K562 (cell line): ENCODE data around the gene NIN. TPM values are rescaled to one million over a fixed set of nuclear protein-coding genes. Genes with fewer than 3 reads are reported as not detected.

Experiments used
- ATAC-seq: fragments of 200-7000 bp; cut with Tn5 transposase; 3 replicates; pipeline ENCODE4 v1.9.1; 2020; ENCODE audit warnings: moderate library complexity
- BruUV-seq: library from RNA; stranded (reverse); fragments of 400-500 nt; replicated peaks from 2 replicates; lab custom pipeline; 2021; lab: Mats Ljungman, UMichigan
- CTCF ChIA-PET: fragments of 300-600 bp; formaldehyde crosslinking; extraction: SDS; loops from one replicate; lab custom pipeline; 2021; ENCODE audit warnings: low intra/inter-chr PET ratio; lab: Yijun Ruan, JAX
- POLR2A ChIA-PET: fragments of 300-600, 350-650 bp; sonication (Branson Sonifier 250); formaldehyde crosslinking; extraction: SDS; loops from one replicate; lab custom pipeline; 2021; ENCODE audit warnings: antibody characterized with exemption, inconsistent platforms; lab: Yijun Ruan, JAX
- DNase-seq, 4 experiments: peaks; one replicate each; pipeline versions ENCODE4 v3.0.0 to v3.0.0-alpha.2; 2011 to 2018; ENCODE audit warnings: low spot score in 3 of 4, mixed read lengths in 3 of 4; ENCODE audit errors: extremely low read depth in 1 of 4
- FAIRE-seq: peaks from 2 replicates; lab custom pipeline; 2011; peaks lifted over from hg19 to GRCh38; lab: Jason Lieb, UNC
- H2AFZ ChIP-seq: 2 replicates; pipeline ENCODE4 v1.6.0; 2011; ENCODE audit warnings: low read depth, low read length, control low read depth, inconsistent platforms
- H3K27ac ChIP-seq: fragments of 200-600 bp; 3 replicates; pipeline ENCODE4 v1.8.0; 2011; ENCODE audit warnings: low read depth, mild to moderate bottlenecking, control low read depth, inconsistent platforms, low read length, moderate library complexity, mixed read lengths; ENCODE audit errors: extremely low read depth
- H3K27me3 ChIP-seq, 2 experiments: fragments of 300-600 bp in 1 of 2; 2 replicates in 1 of 2; 3 replicates in 1 of 2; pipeline versions ENCODE4 v1.6.0 to v1.8.0; 2011; ENCODE audit warnings: inconsistent platforms in 2 of 2, low read length in 2 of 2, mild to moderate bottlenecking in 1 of 2, mixed read lengths in 1 of 2, moderate library complexity in 1 of 2; ENCODE audit not compliant: control insufficient read depth in 2 of 2, insufficient read depth in 2 of 2
- H3K36me3 ChIP-seq: fragments of 300-600 bp; 3 replicates; pipeline ENCODE4 v1.8.0; 2011; ENCODE audit warnings: mild to moderate bottlenecking, low read length, inconsistent platforms; ENCODE audit not compliant: control insufficient read depth, insufficient read depth
- H3K4me1 ChIP-seq, 2 experiments: fragments of 200-600 bp in 1 of 2; replicated peaks in 1 of 2; 2 replicates in 1 of 2; 3 replicates in 1 of 2; pipeline versions ENCODE4 v1.5.1 to v1.8.0; 2011; ENCODE audit warnings: inconsistent platforms in 2 of 2, low read length in 2 of 2, mild to moderate bottlenecking in 1 of 2, mixed read lengths in 1 of 2, moderate library complexity in 1 of 2; ENCODE audit not compliant: control insufficient read depth in 2 of 2, insufficient read depth in 2 of 2
- H3K4me2 ChIP-seq: 2 replicates; pipeline ENCODE4 v1.6.1; 2011; ENCODE audit warnings: low read length, control low read depth, inconsistent platforms, mixed read lengths; ENCODE audit not compliant: insufficient read depth
- H3K4me3 ChIP-seq: fragments of 200-600 bp; sonication (generic), shearing (Covaris generic); 2 replicates; pipeline ENCODE4 v1.5.1; 2016; ENCODE audit warnings: control low read depth, inconsistent platforms
- H3K79me2 ChIP-seq: fragments of 200-600 bp; 3 replicates; pipeline ENCODE4 v1.8.0; 2011; ENCODE audit warnings: low read length, inconsistent platforms; ENCODE audit not compliant: control insufficient read depth, insufficient read depth
- H3K9ac ChIP-seq, 2 experiments: 2 replicates each; pipeline versions ENCODE4 v1.6.0 to v1.6.1; 2011; ENCODE audit warnings: low read depth in 2 of 2, low read length in 2 of 2, control low read depth in 1 of 2, inconsistent platforms in 1 of 2, mild to moderate bottlenecking in 1 of 2, mixed read lengths in 1 of 2; ENCODE audit not compliant: insufficient read depth in 1 of 2
- H3K9me1 ChIP-seq: one replicate; pipeline ENCODE4 v1.6.0; 2011; ENCODE audit warnings: inconsistent platforms, mild to moderate bottlenecking, low read length, moderate library complexity; ENCODE audit not compliant: control insufficient read depth, insufficient read depth
- H3K9me3 ChIP-seq: replicated peaks from 2 replicates; pipeline ENCODE4 v1.5.1; 2011; ENCODE audit warnings: low read depth, low read length, inconsistent platforms; ENCODE audit not compliant: control insufficient read depth, insufficient read depth
- H4K20me1 ChIP-seq: replicated peaks from 2 replicates; pipeline ENCODE4 v1.6.1; 2011; ENCODE audit warnings: low read length, inconsistent platforms, mixed read lengths; ENCODE audit not compliant: control insufficient read depth, insufficient read depth
- E2F8 ChIP-seq: fragments of 450-650 bp; IDR thresholded peaks from 2 replicates; pipeline ENCODE4 v1.7.1; 2018; ENCODE audit warnings: mild to moderate bottlenecking, low read depth; ENCODE audit not compliant: partially characterized antibody
- ETV6 ChIP-seq, 3 experiments: fragments of 150-350 bp in 1 of 3; sonication (generic) in 1 of 3; formaldehyde crosslinking in 1 of 3; IDR thresholded peaks; 2 replicates each; pipeline versions ENCODE4 v1.6.1 to v1.8.0; 2014 to 2022; ENCODE audit warnings: borderline replicate concordance in 2 of 3, low read depth in 2 of 3, antibody characterized with exemption in 1 of 3, low read length in 1 of 3, mild to moderate bottlenecking in 1 of 3, missing genetic modification reagents in 1 of 3
- FOXA1 ChIP-seq: fragments of 450-650 bp; IDR thresholded peaks from 2 replicates; pipeline ENCODE4 v1.6.1; 2016; ENCODE audit warnings: mild to moderate bottlenecking, borderline replicate concordance
- MAFF ChIP-seq: IDR thresholded peaks from 2 replicates; pipeline ENCODE4 v1.6.1; 2012; ENCODE audit warnings: low read length, improper control_type of control experiment
- RAD51 ChIP-seq: fragments of 450-650 bp; IDR thresholded peaks from 2 replicates; pipeline ENCODE4 v1.7.1; 2016; ENCODE audit warnings: low read depth, mild to moderate bottlenecking, borderline replicate concordance
- TFE3 ChIP-seq: fragments of 450-650 bp; formaldehyde crosslinking; IDR thresholded peaks from 2 replicates; pipeline ENCODE4 v1.4.0; 2020; ENCODE audit warnings: mild to moderate bottlenecking, mixed read lengths
- ZBTB2 ChIP-seq: fragments of 450-650 bp; IDR thresholded peaks from 2 replicates; pipeline ENCODE4 v1.6.1; 2016; ENCODE audit warnings: antibody characterized with exemption
- ZBTB49 ChIP-seq: sonication (generic); formaldehyde crosslinking; IDR thresholded peaks from 2 replicates; pipeline ENCODE4 v1.8.0; 2022; ENCODE audit warnings: missing genetic modification reagents, mild to moderate bottlenecking, borderline replicate concordance
- WGBS: fragments of 100-300 bp; shearing (Covaris generic); methylation state at CpG from one replicate; pipeline ENCODE4 v1.1.6; 2016; ENCODE audit warnings: low coverage, mixed read lengths; ENCODE audit not compliant: insufficient coverage; ENCODE audit errors: missing lambda C conversion rate; 5-methylcytosine and 5-hydroxymethylcytosine counted together
- in situ Hi-C: fragments of 300-500 bp; cut with MboI; formaldehyde crosslinking; loops from 4 replicates; pipeline ENCODE4 v1.15.0; 2018; ENCODE audit warnings: inconsistent platforms, mixed read lengths
- intact Hi-C: fragments of 100-400 bp; cut with micrococcal nuclease; formaldehyde crosslinking; loops from 2 replicates; pipeline ENCODE4 v1.14.2; 2022
- polyA plus RNA-seq, 8 experiments: library from polyadenylated mRNA; depleted of rRNA in 4 of 8; stranded (reverse) in 5 of 8; unstranded in 3 of 8; fragments of >200 nt; fragmentation: Nextera tagmentation in 2 of 8; fragmentation: Illumina TruSeq in 1 of 8; extraction: Ambion mirVana in 2 of 8; extraction: Trizol in 1 of 8; gene quantifications; 2 replicates each; pipeline versions ENCODE4 v1.2.1 to v1.2.3, GENCODE V29; 2011 to 2014; ENCODE audit warnings: inconsistent platforms in 1 of 8, missing spikeins in 1 of 8
- total RNA-seq, 7 experiments: library from RNA; depleted of rRNA in 6 of 7; stranded (reverse); fragments of >200 nt in 6 of 7; fragmentation: Illumina TruSeq in 2 of 7; extraction: Trizol in 2 of 7; gene quantifications; 2 replicates each; pipeline versions ENCODE4 v1.2.1 to v1.2.3, GENCODE V29; 2011 to 2021; ENCODE audit warnings: low replicate concordance in 1 of 7

Gene NIN
- total and polyA plus RNA-seq, 9 of the 15 experiments (the other 6 are each of a cell fraction or from before 2014, with no cell fraction given): 0.84 to 8.4 (median 5.0) TPM

- Histone ChIP-seq H3K36me3 (no peaks in the 10 kb centered on the region), H3K27ac (no peak overlapping the region), H4K20me1 (no peaks in the 10 kb centered on the region), H2AFZ (no peak overlapping the region), H3K9me1 (no peaks in the 10 kb centered on the region), H3K4me2 (no peak overlapping the region), H3K4me1 (no peaks in the 10 kb centered on the region; a peak in 1 of 5 replicates), H3K4me3 (no peak overlapping the region), H3K9ac (no peak overlapping the region), H3K9me3 (no peaks in the 10 kb centered on the region), H3K27me3 (peaks cover 0 to 6% of the 10 kb centered on the region in 2 experiments; a peak in 1 of 5 replicates), H3K79me2 (no peaks in the 10 kb centered on the region)
- CTCF ChIA-PET: no interaction called here
- no peak for DNase-seq
- FAIRE-seq: no peak
- in situ Hi-C loops (no loop called here), intact Hi-C loops (no loop called here)
- ATAC-seq: no peak
- WGBS: 0% methylated on average over 2 of the region's 2 CpGs
- BruUV-seq: no TSS peak
- POLR2A ChIA-PET: no interaction called here
- TF ChIP-seq ZBTB2: no peak
- TF ChIP-seq ZBTB49: no peak
- TF ChIP-seq TFE3 (CRISPR knock-in tag): peak; percentile 77
- no peak for TF ChIP-seq E2F8
- 0 out of 2 replicates have a peak, but pooled peaks have one; percentile 47 for TF ChIP-seq RAD51
- no peak for TF ChIP-seq MAFF
- no peak for TF ChIP-seq FOXA1
- TF ChIP-seq ETV6 (IDR thresholded peaks at IDR 0.05; ENCODE audit: borderline replicate concordance in 1 of 2, low read depth in 2 of 2, low read length in 1 of 2): no peak
- no peak for TF ChIP-seq ETV6 (CRISPR knock-in tag; IDR thresholded peaks at IDR 0.05; ENCODE audit: borderline replicate concordance)
Observed at GRCh38 chr14:50844391-50844790, 13.4 kb upstream of the NIN start.
